Fibroblast of the conjunctiva (primary cell): ENCODE data around the gene SCFD1.

ENCODE experiments used
- DNase-seq: peaks from one replicate; pipeline ENCODE4 v3.0.0-alpha.2; 2010; ENCODE audit warnings: low read depth

The SCFD1 gene

DNA sequence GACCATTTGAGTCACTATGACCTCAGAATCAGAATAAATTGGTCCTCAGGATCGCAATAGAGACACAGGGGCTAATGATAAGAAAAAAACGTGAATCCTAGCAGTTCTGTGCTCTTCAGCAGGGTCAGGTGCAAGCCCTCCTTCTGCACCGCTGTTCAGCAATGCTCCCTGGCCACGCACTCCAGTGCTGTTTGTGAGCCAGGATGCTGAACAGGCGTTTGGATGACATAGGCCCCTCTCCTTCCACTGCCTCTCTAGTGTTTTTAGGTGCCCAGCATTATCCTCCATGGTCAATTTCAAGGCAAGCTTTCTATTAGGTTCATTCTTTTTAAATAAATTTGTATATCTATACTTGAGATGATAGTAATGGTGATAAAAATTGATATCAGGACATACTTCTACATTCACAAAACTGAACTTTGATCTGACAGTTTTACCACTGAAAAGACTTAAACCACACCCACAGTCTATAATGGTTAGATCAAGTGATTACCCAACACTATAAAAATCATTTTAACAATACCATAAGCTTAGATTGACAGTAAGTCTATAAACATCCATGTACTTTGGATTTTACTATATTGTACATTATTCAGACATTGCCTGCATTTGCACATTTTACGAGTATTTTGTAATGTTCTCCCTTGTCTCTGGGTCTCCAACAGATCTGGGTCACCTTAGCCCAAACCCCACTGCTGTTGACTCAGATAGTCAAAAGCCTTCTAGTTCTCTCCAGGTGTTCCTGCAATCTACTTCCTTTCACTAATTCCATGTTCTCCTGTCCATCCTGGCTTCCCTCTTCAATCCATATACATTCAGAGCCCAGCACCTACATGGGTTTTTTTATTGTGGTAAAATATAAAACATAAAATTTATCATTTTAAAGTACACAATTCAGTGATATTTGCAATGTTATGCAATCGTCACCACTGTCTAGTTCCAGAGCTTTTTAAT is 137.3 kb downstream of the SCFD1 start:
- DNase-seq, result no peak

DNA sequence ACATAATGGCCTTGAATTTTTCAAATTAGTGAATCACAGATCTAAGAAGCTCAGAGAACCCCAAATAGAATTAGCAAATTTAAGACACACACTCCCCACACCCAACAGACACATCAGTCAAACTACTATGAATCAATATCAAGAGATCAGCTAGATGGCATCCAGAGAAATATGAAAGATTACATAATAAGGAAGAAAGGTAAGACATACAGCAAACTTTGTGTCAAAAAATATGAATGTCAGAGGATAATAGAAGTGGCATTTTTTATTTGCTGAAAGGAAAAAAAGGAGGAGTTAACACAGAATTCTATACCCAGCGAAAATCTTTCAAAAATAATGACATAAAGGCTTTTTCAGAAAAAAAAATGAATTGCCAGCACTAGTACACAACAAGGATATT is 141.8 kb downstream of the SCFD1 start:
- no peak for DNase-seq

DNA sequence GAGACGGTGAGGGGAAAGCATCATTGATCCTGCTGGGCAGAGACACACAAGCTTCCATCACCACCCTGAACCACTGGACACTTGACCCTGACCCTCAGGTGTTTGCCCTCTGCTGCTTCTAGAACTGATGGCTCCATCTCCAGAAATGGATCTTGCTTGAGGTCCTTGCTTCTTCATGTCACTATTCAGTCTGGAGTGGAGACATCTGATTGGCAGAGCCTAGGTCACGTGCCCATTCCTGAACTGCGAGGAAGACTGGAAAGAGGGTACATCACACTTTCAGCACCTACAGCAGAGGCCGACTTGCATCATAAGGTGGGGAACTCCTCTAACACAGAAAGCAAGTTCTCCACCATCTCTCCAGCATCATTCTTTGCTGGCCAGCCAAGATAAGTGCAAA is 145.5 kb downstream of the SCFD1 start:
- DNase-seq, result no peak

DNA sequence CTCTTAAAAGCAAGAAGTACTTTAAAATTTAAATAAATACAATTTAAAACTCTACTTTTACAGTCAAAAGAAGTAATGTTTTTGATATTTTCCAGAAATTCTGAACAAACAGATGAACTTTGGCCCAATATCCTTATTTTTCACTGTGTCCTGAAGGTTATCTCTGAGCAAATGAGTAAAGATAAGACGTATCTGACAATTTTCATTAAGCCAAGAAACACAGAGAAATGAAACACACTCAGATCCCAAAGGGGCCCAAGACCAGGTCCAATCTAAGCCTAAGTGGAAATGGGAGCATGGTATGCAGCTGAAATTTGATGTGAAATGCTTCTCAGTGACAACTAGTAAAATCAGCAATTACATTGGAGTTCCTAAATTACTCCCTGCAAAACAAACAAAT is 146.7 kb downstream of the SCFD1 start:
- DNase-seq, result no peak

DNA sequence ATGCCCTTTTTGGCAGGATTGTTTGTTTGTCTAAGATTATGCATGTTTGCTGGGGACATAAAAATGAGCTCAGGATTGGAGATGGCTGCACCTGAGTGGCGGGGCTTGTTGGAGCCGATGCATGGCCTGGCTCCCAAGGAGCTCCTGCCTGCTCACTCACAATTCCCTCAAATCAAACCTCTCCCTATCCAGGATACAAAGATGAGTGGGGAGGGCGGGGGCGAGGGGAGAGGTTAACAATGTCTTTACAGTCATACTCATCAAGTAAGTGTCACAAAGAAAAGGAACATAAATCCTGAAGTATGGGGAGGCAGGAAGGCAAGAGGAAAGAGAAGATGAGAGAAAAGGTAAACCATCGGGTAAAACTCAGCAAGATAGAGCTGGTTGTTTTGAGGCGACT is 148.3 kb downstream of the SCFD1 start:
- no peak for DNase-seq

DNA sequence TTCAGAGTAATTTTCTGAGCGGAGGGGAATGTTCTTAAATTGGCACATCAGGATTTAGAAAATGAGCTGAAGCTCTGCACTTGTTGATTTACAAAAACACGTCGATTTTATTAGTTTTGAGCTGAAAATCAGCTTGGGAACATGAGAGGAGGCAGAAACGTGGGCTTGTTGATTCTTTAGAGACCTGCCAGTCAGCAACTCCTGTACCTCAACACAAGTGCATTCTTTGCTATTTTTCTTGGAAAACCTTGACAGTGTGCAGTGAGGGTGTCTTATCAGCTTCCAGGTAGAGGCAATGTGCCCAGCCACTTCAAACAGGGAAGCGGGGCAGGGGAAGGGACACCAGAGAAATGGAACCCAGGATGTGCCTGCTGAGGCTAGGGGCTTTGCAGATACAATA is 149.5 kb downstream of the SCFD1 start:
- no peak for DNase-seq

DNA sequence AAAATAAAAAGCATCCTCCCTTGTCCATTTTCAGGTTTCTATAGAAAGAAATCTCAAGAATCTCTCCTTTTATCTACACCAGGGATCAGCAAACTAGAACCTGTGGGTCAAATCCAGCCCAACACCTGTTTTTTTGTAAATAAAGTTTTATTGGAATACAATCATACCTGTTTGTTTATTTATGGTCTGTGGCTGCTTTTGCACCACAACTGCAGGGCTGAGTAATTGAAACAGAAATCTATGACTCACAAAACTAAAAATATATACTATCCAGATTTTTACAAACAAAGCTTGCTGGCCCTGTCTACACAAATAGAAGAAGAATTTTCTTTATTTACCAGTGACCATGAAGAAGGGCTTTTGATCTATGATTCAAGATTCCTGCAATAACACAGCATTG is 157.1 kb downstream of the SCFD1 start:
- DNase-seq, result no peak
